ENCODE results near the gene PCDH9.

DNA sequence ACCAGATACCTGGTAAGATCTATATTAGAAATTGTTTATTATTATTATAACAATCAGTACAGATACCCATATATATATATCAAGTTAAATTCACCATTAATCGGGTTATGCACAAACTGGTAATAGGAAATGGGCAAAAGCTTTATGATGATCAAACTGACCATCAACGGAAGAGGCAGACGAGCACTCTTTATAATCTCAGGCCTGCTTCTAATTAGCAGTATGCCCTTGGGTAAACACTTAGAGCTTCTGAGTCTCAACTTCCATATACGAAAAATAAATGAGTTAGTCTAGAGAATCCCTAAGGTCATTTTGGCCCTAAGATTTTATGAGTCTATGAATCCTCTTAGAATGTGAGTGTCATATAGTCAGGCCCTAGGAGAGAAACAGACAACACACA, 710.9 kb downstream of the PCDH9 start:
- TF ChIP-seq, protein P1, sequence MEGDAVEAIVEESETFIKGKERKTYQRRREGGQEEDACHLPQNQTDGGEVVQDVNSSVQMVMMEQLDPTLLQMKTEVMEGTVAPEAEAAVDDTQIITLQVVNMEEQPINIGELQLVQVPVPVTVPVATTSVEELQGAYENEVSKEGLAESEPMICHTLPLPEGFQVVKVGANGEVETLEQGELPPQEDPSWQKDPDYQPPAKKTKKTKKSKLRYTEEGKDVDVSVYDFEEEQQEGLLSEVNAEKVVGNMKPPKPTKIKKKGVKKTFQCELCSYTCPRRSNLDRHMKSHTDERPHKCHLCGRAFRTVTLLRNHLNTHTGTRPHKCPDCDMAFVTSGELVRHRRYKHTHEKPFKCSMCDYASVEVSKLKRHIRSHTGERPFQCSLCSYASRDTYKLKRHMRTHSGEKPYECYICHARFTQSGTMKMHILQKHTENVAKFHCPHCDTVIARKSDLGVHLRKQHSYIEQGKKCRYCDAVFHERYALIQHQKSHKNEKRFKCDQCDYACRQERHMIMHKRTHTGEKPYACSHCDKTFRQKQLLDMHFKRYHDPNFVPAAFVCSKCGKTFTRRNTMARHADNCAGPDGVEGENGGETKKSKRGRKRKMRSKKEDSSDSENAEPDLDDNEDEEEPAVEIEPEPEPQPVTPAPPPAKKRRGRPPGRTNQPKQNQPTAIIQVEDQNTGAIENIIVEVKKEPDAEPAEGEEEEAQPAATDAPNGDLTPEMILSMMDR (IDR thresholded peaks at IDR 0.05) = no peak
- TF ChIP-seq RAD21 (IDR thresholded peaks at IDR 0.05; ENCODE audit: low read length) (no peak; the same call in 1 of the 2 replicates), RCOR1 (IDR thresholded peaks at IDR 0.05; ENCODE audit: low read length) (peak; percentile 16; the same call in 1 of the 2 replicates), TAF1 (IDR thresholded peaks at IDR 0.05; ENCODE audit: borderline replicate concordance, low read depth, low read length) (no peak), MAX (IDR thresholded peaks at IDR 0.05; ENCODE audit: low read depth) (no peak), NFIC (IDR thresholded peaks at IDR 0.05; ENCODE audit: borderline replicate concordance) (no peak), SMC3 (IDR thresholded peaks at IDR 0.05; ENCODE audit: low read depth, low read length) (no peak), NRF1 (IDR thresholded peaks at IDR 0.05; ENCODE audit: low read depth, low read length) (no peak), JUND (IDR thresholded peaks at IDR 0.05) (no peak), POLR2AphosphoS5 (IDR thresholded peaks at IDR 0.05; ENCODE audit: low read depth, low read length) (no peak), EZH2phosphoT487 (IDR thresholded peaks at IDR 0.05; ENCODE audit: borderline replicate concordance, low read depth) (no peak), MXI1 (IDR thresholded peaks at IDR 0.05; ENCODE audit: low read depth, low read length) (no peak)

All from SK-N-SH (cell line).